OCI-LY3 (cell line): ENCODE data around the gene AZU1.

ENCODE experiments used
- CTCF ChIP-seq: fragments of 200-600, 300-600 bp; sonication (generic); IDR thresholded peaks from 2 replicates; pipeline ENCODE4 v1.5.1; 2014; ENCODE audit warnings: antibody characterized with exemption, low read length, low read depth
- EZH2phosphoT487 ChIP-seq: fragments of 200-600 bp; shearing (Covaris generic); IDR thresholded peaks from 2 replicates; pipeline ENCODE4 v1.6.1; 2018; ENCODE audit warnings: antibody characterized with exemption, mixed run types, low read depth

DNA sequence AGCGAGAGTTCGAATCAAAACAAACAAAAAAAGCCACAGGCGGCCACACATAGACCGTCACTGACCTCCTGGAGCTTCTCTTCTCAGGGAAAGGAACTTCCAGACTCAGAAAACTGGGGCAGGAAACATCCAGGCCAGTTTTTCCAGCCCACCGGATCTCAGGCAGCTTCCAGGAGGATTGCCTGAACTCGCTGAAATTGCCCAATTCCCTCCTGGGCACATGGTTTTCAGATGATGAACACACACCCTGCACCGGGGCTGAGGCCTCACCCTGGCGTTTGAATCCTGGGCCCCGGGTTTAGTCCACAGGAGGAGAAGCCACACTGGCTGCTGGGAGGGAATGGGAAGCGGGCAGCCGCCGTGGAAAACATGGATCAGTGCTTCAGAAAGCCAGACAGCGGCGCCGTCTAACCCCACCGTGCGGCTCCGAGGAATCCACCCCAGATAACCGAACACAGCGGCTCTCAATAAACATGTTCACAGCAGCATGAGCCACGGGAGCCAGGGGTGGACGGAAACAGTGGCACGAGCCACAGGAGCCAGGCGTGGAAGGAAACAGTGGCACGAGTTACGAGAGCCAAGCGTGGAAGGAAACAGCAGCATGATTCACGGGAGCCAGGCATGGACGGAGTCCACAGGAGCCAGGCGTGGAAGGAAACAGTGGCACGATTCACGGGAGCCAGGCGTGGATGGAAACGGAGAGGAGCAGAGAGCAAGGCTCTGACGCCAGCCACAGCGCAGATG, 48.6 kb upstream of the AZU1 start:
- TF ChIP-seq CTCF = no peak
- TF ChIP-seq EZH2phosphoT487 = no peak
